SK-N-SH (cell line): ENCODE measurements around the gene WDR27. TPM values are rescaled to one million over a fixed set of nuclear protein-coding genes. Genes with fewer than 3 reads are reported as not detected.

Source experiments
- CTCF ChIA-PET: fragments of 300-600, 350-600 bp; formaldehyde crosslinking; extraction: SDS; loops from one replicate; lab custom pipeline; 2021; lab: Yijun Ruan, JAX
- POLR2A ChIA-PET: fragments of 350-600 bp; sonication (Branson Sonifier 250); formaldehyde crosslinking; extraction: SDS; loops from one replicate; lab custom pipeline; 2020; ENCODE audit warnings: antibody characterized with exemption, inconsistent platforms; lab: Yijun Ruan, JAX
- DNase-seq: peaks from one replicate; pipeline ENCODE4 v3.0.0; 2012
- H2AFZ ChIP-seq: fragments of 200-600 bp; sonication (generic); 2 replicates; pipeline ENCODE4 v1.8.1; 2016; ENCODE audit warnings: antibody characterized with exemption, mild to moderate bottlenecking, low read depth
- H3F3A ChIP-seq: fragments of 200-600 bp; sonication (generic); replicated peaks from 2 replicates; pipeline ENCODE3; 2016; ENCODE audit warnings: antibody characterized with exemption, mild to moderate bottlenecking; ENCODE audit not compliant: insufficient read depth
- H3K27ac ChIP-seq, 2 experiments: fragments of 200-500 bp in 1 of 2; fragments of 200-600 bp in 1 of 2; sonication (Bioruptor generic) in 1 of 2; sonication (generic), shearing (Covaris generic) in 1 of 2; 2 replicates each; pipeline versions ENCODE4 v1.5.1 to v1.6.1; 2014 to 2016; ENCODE audit warnings: low read depth in 2 of 2, inconsistent platforms in 1 of 2, low read length in 1 of 2, mild to moderate bottlenecking in 1 of 2, mixed read lengths in 1 of 2
- H3K27me3 ChIP-seq: fragments of 200-600 bp; sonication (generic), shearing (Covaris generic); 2 replicates; pipeline ENCODE4 v1.6.1; 2016; ENCODE audit warnings: mixed run types; ENCODE audit not compliant: insufficient read depth
- H3K36me3 ChIP-seq, 2 experiments: fragments of 200-500 bp in 1 of 2; fragments of 200-600 bp in 1 of 2; sonication (Bioruptor generic) in 1 of 2; sonication (generic) in 1 of 2; replicated peaks in 1 of 2; 2 replicates each; pipeline versions ENCODE3 to v1.5.1; 2014 to 2016; ENCODE audit warnings: low read length in 1 of 2, mild to moderate bottlenecking in 1 of 2; ENCODE audit not compliant: insufficient read depth in 2 of 2, control insufficient read depth in 1 of 2
- H3K4me1 ChIP-seq, 2 experiments: fragments of 200-500 bp in 1 of 2; fragments of 200-600 bp in 1 of 2; sonication (Bioruptor generic) in 1 of 2; sonication (generic), shearing (Covaris generic) in 1 of 2; 2 replicates each; pipeline versions ENCODE4 v1.5.1 to v1.6.1; 2014 to 2016; ENCODE audit warnings: low read depth in 1 of 2, low read length in 1 of 2, mixed run types in 1 of 2; ENCODE audit not compliant: insufficient read depth in 2 of 2, control insufficient read depth in 1 of 2
- H3K4me2 ChIP-seq: fragments of 200-600 bp; sonication (generic), shearing (Covaris generic); 2 replicates; pipeline ENCODE4 v1.6.1; 2017; ENCODE audit warnings: mixed run types
- H3K4me3 ChIP-seq, 2 experiments: fragments of 200-500 bp in 1 of 2; fragments of 200-600 bp in 1 of 2; sonication (Bioruptor generic) in 1 of 2; sonication (generic), shearing (Covaris generic) in 1 of 2; 2 replicates each; pipeline versions ENCODE4 v1.5.1 to v1.8.1; 2014 to 2016; ENCODE audit warnings: low read depth in 2 of 2, inconsistent platforms in 1 of 2, low read length in 1 of 2, mild to moderate bottlenecking in 1 of 2, mixed read lengths in 1 of 2, moderate library complexity in 1 of 2
- H3K79me2 ChIP-seq: fragments of 200-600 bp; sonication (generic); 2 replicates; pipeline ENCODE4 v1.8.1; 2017; ENCODE audit warnings: mild to moderate bottlenecking; ENCODE audit not compliant: insufficient read depth
- H3K9ac ChIP-seq: fragments of 200-600 bp; sonication (generic); 2 replicates; pipeline ENCODE4 v1.6.1; 2017; ENCODE audit warnings: mixed run types
- H3K9me2 ChIP-seq: fragments of 200-600 bp; sonication (generic); 2 replicates; pipeline ENCODE4 v1.6.1; 2017; ENCODE audit warnings: mixed run types
- H3K9me3 ChIP-seq: fragments of 200-600 bp; sonication (generic); 2 replicates; pipeline ENCODE4 v1.6.1; 2017; ENCODE audit warnings: mixed run types, mild to moderate bottlenecking, moderate library complexity
- H4K20me1 ChIP-seq: fragments of 200-600 bp; sonication (generic); 2 replicates; pipeline ENCODE4 v1.6.1; 2017; ENCODE audit warnings: mild to moderate bottlenecking, mixed run types; ENCODE audit not compliant: insufficient read depth
- CTCF ChIP-seq: fragments of 200-600 bp; sonication (generic); IDR thresholded peaks from 2 replicates; pipeline ENCODE4 v1.6.1; 2017; ENCODE audit warnings: antibody characterized with exemption, mild to moderate bottlenecking, moderate library complexity
- EP300 ChIP-seq, 2 experiments: IDR thresholded peaks; 2 replicates each; pipeline versions ENCODE4 v1.4.0 to v1.6.1; 2012; ENCODE audit warnings: borderline replicate concordance in 1 of 2, low read depth in 1 of 2, low read length in 1 of 2
- FOSL2 ChIP-seq: IDR thresholded peaks from 2 replicates; pipeline ENCODE4 v1.4.0; 2012; ENCODE audit warnings: low read depth, mild to moderate bottlenecking, moderate library complexity, borderline replicate concordance
- FOXM1 ChIP-seq: IDR thresholded peaks from 2 replicates; pipeline ENCODE4 v1.4.0; 2012; ENCODE audit warnings: low read depth, mild to moderate bottlenecking
- GABPA ChIP-seq: IDR thresholded peaks from 2 replicates; pipeline ENCODE4 v1.4.0; 2012; ENCODE audit warnings: low read depth, mild to moderate bottlenecking
- MXI1 ChIP-seq: IDR thresholded peaks from 2 replicates; pipeline ENCODE4 v1.6.1; 2012; ENCODE audit warnings: mild to moderate bottlenecking, low read depth, low read length, improper control_type of control experiment
- NRF1 ChIP-seq: IDR thresholded peaks from 2 replicates; pipeline ENCODE4 v1.6.1; 2012; ENCODE audit warnings: low read depth, mild to moderate bottlenecking, low read length
- WGBS: methylation state at CpG from one replicate; pipeline ENCODE4 v1.1.6; 2017; ENCODE audit warnings: low lambda C conversion rate; 5-methylcytosine and 5-hydroxymethylcytosine counted together
- polyA plus RNA-seq, 3 experiments: library from polyadenylated mRNA; depleted of rRNA; stranded (reverse); fragments of >200 nt; gene quantifications; 2 replicates each; pipeline ENCODE4 v1.2.3, GENCODE V29; 2012
- TF ChIP-seq, protein P1 (sequence below): IDR thresholded peaks from 2 replicates; pipeline ENCODE4; 2012
- TF ChIP-seq, protein P2 (sequence below): fragments of 150-350 bp; IDR thresholded peaks from 2 replicates; pipeline ENCODE4 v1.6.1; 2017; ENCODE audit warnings: antibody characterized with exemption, low read length, low read depth, borderline replicate concordance

The WDR27 gene
- polyA plus RNA-seq, 1 of the 3 experiments (the other 2 are of a cell fraction) = 55.6 TPM

DNA sequence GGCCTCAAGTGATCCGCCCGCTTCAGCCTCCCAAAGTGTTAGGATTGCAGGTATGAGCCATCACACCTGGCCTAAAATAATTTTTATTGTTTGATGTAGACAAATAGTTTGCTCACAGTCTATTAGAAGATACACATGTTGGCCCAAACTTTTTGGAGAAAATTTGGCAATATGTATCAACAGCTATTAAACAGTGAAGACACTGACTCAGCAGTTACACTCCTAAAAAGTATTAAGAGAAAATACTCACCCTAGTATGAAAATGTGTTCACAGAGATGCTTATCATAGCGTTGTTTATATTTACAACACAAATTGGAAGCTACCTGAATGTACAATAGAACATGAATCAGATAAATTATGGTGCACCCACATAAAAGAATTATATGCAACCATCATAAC is 173.1 kb downstream of the WDR27 start:
- no peaks in the 10 kb centered on the region for H3K79me2 ChIP-seq
- no peak overlapping the region for H3K9ac ChIP-seq
- no peaks in the 10 kb centered on the region for H4K20me1 ChIP-seq
- no peak overlapping the region; a peak in 1 of 4 replicates for H3K27ac ChIP-seq
- H3K4me1 ChIP-seq = peaks cover 0 to 5% of the 10 kb centered on the region in 2 experiments; a peak in 2 of 4 replicates
- no peaks in the 10 kb centered on the region for H3F3A ChIP-seq
- TF ChIP-seq MXI1 (no peak), NRF1 (no peak), FOSL2 (no peak), FOXM1 (no peak), EP300 (IDR thresholded peaks at IDR 0.05; ENCODE audit: borderline replicate concordance in 1 of 2, low read depth in 1 of 2, low read length in 1 of 2) (no peak)
- TF ChIP-seq, protein P1, sequence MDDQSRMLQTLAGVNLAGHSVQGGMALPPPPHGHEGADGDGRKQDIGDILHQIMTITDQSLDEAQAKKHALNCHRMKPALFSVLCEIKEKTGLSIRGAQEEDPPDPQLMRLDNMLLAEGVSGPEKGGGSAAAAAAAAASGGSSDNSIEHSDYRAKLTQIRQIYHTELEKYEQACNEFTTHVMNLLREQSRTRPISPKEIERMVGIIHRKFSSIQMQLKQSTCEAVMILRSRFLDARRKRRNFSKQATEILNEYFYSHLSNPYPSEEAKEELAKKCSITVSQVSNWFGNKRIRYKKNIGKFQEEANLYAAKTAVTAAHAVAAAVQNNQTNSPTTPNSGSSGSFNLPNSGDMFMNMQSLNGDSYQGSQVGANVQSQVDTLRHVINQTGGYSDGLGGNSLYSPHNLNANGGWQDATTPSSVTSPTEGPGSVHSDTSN = no peak
- no peak overlapping the region for H3K4me3 ChIP-seq
- DNase-seq = no peak
- no peak overlapping the region for H2AFZ ChIP-seq
- no peaks in the 10 kb centered on the region for H3K9me3 ChIP-seq
- ChIA-PET CTCF (no interaction called here), POLR2A (no interaction called here)
- H3K4me2 ChIP-seq = no peak overlapping the region
- 97% methylated on average over 3 of the region's 3 CpGs for WGBS
- no peaks in the 10 kb centered on the region for H3K36me3 ChIP-seq
- H3K9me2 ChIP-seq = no peaks in the 10 kb centered on the region
- no peaks in the 10 kb centered on the region for H3K27me3 ChIP-seq

GRCh38 chr6:169527306-169527705 is 174.5 kb downstream of the WDR27 start:
- POLR2A ChIA-PET = no interaction called here
- H3K79me2 ChIP-seq = no peaks in the 10 kb centered on the region
- DNase-seq = no peak
- CTCF ChIA-PET = no interaction called here
- H3K9ac ChIP-seq = no peak overlapping the region
- H3K4me3 ChIP-seq = no peak overlapping the region
- no peaks in the 10 kb centered on the region for H3F3A ChIP-seq
- no peaks in the 10 kb centered on the region for H3K9me3 ChIP-seq
- no peak overlapping the region for H3K27ac ChIP-seq
- peaks cover 0 to 5% of the 10 kb centered on the region in 2 experiments; a peak in 2 of 4 replicates for H3K4me1 ChIP-seq
- H3K36me3 ChIP-seq = no peaks in the 10 kb centered on the region
- H3K9me2 ChIP-seq = no peaks in the 10 kb centered on the region
- no peak overlapping the region for H2AFZ ChIP-seq
- no peaks in the 10 kb centered on the region for H4K20me1 ChIP-seq
- TF ChIP-seq GABPA (no peak), CTCF (no peak)
- TF ChIP-seq, protein P2, sequence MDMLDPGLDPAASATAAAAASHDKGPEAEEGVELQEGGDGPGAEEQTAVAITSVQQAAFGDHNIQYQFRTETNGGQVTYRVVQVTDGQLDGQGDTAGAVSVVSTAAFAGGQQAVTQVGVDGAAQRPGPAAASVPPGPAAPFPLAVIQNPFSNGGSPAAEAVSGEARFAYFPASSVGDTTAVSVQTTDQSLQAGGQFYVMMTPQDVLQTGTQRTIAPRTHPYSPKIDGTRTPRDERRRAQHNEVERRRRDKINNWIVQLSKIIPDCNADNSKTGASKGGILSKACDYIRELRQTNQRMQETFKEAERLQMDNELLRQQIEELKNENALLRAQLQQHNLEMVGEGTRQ = no peak
- 74% methylated on average over 1 of the region's 1 CpG for WGBS
- no peaks in the 10 kb centered on the region for H3K27me3 ChIP-seq
- no peak overlapping the region for H3K4me2 ChIP-seq
